ENCODE measurements around the gene SLC5A11. TPM values are rescaled to one million over a fixed set of nuclear protein-coding genes. Genes with fewer than 3 reads are reported as not detected.

Gene SLC5A11
- total RNA-seq, 1 experiment from 2014 or later: 5.7 TPM

- ChIA-PET CTCF (interaction anchor here (0.6 to 0.9 kb wide), 2 partner anchors 18 to 72 kb away, joined by 3 read pairs; no protein-coding TSS in a partner anchor), POLR2A (ENCODE audit: unreplicated experiment) (no interaction called here)
- no peaks in the 10 kb centered on the region for H3K9me2 ChIP-seq (ENCODE audit: insufficient read depth)
- no peak overlapping the region for H2AFZ ChIP-seq
- no peak overlapping the region for H3K27ac ChIP-seq
- intact Hi-C loops (cut with micrococcal nuclease; ENCODE audit: unreplicated experiment): no loop called here
- H3F3A ChIP-seq (ENCODE audit: insufficient read depth, low read depth): peaks cover 15% of the 10 kb centered on the region; the same call in 1 of the 2 replicates
- no peaks in the 10 kb centered on the region for H3K9me3 ChIP-seq (ENCODE audit: insufficient read depth, low read depth)
- BruUV-seq (replicated peaks): no TSS peak
- H3K4me1 ChIP-seq (replicated peaks; ENCODE audit: insufficient read depth): peaks cover 20% of the 10 kb centered on the region
- no peaks in the 10 kb centered on the region for H3K79me2 ChIP-seq (ENCODE audit: low read depth)
- DNase-seq: no peak
- no peak for TF ChIP-seq EZH2 (IDR thresholded peaks at IDR 0.05; ENCODE audit: low read depth)
- TF ChIP-seq CTCF (conservative IDR thresholded peaks at IDR 0.05): no peak
- no peaks in the 10 kb centered on the region for H3K27me3 ChIP-seq (ENCODE audit: insufficient read depth, low read depth)
- no peak overlapping the region for H3K4me2 ChIP-seq
- no peak overlapping the region for H3K4me3 ChIP-seq
- H4K20me1 ChIP-seq (ENCODE audit: insufficient read depth): no peaks in the 10 kb centered on the region
- H3K36me3 ChIP-seq (ENCODE audit: low read depth): no peaks in the 10 kb centered on the region
These were observed 6.5 kb downstream of the SLC5A11 start for GRCh38 chr16:24852281-24852721.

GRCh38 chr16:24853169-24853824, 7.5 kb downstream of the SLC5A11 start:
- peaks cover 11% of the 10 kb centered on the region for H3K4me1 ChIP-seq (replicated peaks; ENCODE audit: insufficient read depth)

GRCh38 chr16:24853830-24854229, 8.1 kb downstream of the SLC5A11 start:
- TF ChIP-seq EZH2 (IDR thresholded peaks at IDR 0.05; ENCODE audit: low read depth) (no peak), CTCF (conservative IDR thresholded peaks at IDR 0.05) (no peak)
- Histone ChIP-seq H3K4me2 (no peak overlapping the region), H3K27me3 (ENCODE audit: insufficient read depth, low read depth) (no peaks in the 10 kb centered on the region), H3K4me1 (replicated peaks; ENCODE audit: insufficient read depth) (peaks cover 9% of the 10 kb centered on the region), H3K9me3 (ENCODE audit: insufficient read depth, low read depth) (no peaks in the 10 kb centered on the region), H3K4me3 (no peak overlapping the region), H3K9me2 (ENCODE audit: insufficient read depth) (no peaks in the 10 kb centered on the region), H2AFZ (no peak overlapping the region), H3K36me3 (ENCODE audit: low read depth) (no peaks in the 10 kb centered on the region), H3K79me2 (ENCODE audit: low read depth) (no peaks in the 10 kb centered on the region), H3F3A (ENCODE audit: insufficient read depth, low read depth) (peaks cover 6% of the 10 kb centered on the region; the same call in 1 of the 2 replicates), H3K27ac (no peak overlapping the region), H4K20me1 (ENCODE audit: insufficient read depth) (no peaks in the 10 kb centered on the region)
- POLR2A ChIA-PET (ENCODE audit: unreplicated experiment): no interaction called here
- intact Hi-C loops (cut with micrococcal nuclease; ENCODE audit: unreplicated experiment): no loop called here
- DNase-seq: no peak
- no TSS peak for BruUV-seq (replicated peaks)
- CTCF ChIA-PET: no interaction called here

More at GRCh38 chr16:24853169-24853824, 7.5 kb downstream of the SLC5A11 start:
- Histone ChIP-seq H3K4me3 (no peak overlapping the region), H3K9me3 (ENCODE audit: insufficient read depth, low read depth) (no peaks in the 10 kb centered on the region), H4K20me1 (ENCODE audit: insufficient read depth) (no peaks in the 10 kb centered on the region), H3K36me3 (ENCODE audit: low read depth) (no peaks in the 10 kb centered on the region), H3K27ac (no peak overlapping the region), H2AFZ (no peak overlapping the region), H3K79me2 (ENCODE audit: low read depth) (no peaks in the 10 kb centered on the region), H3F3A (ENCODE audit: insufficient read depth, low read depth) (peaks cover 7% of the 10 kb centered on the region; the same call in 1 of the 2 replicates), H3K4me2 (no peak overlapping the region), H3K27me3 (ENCODE audit: insufficient read depth, low read depth) (no peaks in the 10 kb centered on the region), H3K9me2 (ENCODE audit: insufficient read depth) (no peaks in the 10 kb centered on the region)
- POLR2A ChIA-PET (ENCODE audit: unreplicated experiment): interaction anchor here (0.6 kb wide), 1 partner anchor 35 kb away, joined by 4 read pairs; no protein-coding TSS in a partner anchor
- TF ChIP-seq EZH2 (IDR thresholded peaks at IDR 0.05; ENCODE audit: low read depth) (no peak), CTCF (conservative IDR thresholded peaks at IDR 0.05) (no peak)
- BruUV-seq (replicated peaks): no TSS peak
- intact Hi-C loops (cut with micrococcal nuclease; ENCODE audit: unreplicated experiment): no loop called here
- no peak for DNase-seq
- CTCF ChIA-PET: interaction anchor here (0.6 kb wide), 1 partner anchor 163 kb away, joined by 5 read pairs; no protein-coding TSS in a partner anchor
